Right hindlimb (tissue), 1 donor: ENCODE data around the gene BCAN.
"Not testable (repeated sequence)": the region's sequence is repeated elsewhere in the genome, so short reads cannot be mapped to it uniquely, and the experiment has no call there.

ENCODE experiments used
- DNase-seq: peaks from one replicate; pipeline ENCODE4 v3.0.0-alpha.2; 2018

The BCAN gene

GRCh38 chr1:156619582-156619955 lies 22.3 kb upstream of the BCAN start:
- DNase-seq, result no peak

- no peak for DNase-seq
These were observed 19.2 kb upstream of the BCAN start for GRCh38 chr1:156622581-156623297.

- peak; percentile 49 for DNase-seq
These were observed 17.7 kb upstream of the BCAN start for GRCh38 chr1:156623946-156624813.

- no peak for DNase-seq
These were observed 17.0 kb upstream of the BCAN start for GRCh38 chr1:156624814-156625435.

- peak; percentile 62 for DNase-seq
These were observed 16.4 kb upstream of the BCAN start for GRCh38 chr1:156625436-156626078.

- DNase-seq, result no peak
These were observed 15.9 kb upstream of the BCAN start for GRCh38 chr1:156626079-156626438.

GRCh38 chr1:156627313-156627880 lies 14.5 kb upstream of the BCAN start:
- DNase-seq, result no peak

- DNase-seq, result no peak
These were observed 12.0 kb upstream of the BCAN start for GRCh38 chr1:156629823-156630449.

GRCh38 chr1:156631152-156631551 lies 10.8 kb upstream of the BCAN start:
- DNase-seq, result not testable (repeated sequence)

- DNase-seq, result no peak
These were observed 9.6 kb upstream of the BCAN start for GRCh38 chr1:156632355-156632754.

- no peak for DNase-seq
These were observed 3.5 kb upstream of the BCAN start for GRCh38 chr1:156638189-156638985.

GRCh38 chr1:156639601-156640101 lies 2.3 kb upstream of the BCAN start:
- DNase-seq, result no peak

- no peak for DNase-seq
These were observed 843 bp upstream of the BCAN start for GRCh38 chr1:156640842-156641706.

GRCh38 chr1:156642265-156643048 lies 540 bp downstream of the BCAN start:
- no peak for DNase-seq

GRCh38 chr1:156643049-156643777 lies 1.3 kb downstream of the BCAN start:
- DNase-seq, result no peak

GRCh38 chr1:156643778-156644092 lies 1.8 kb downstream of the BCAN start:
- DNase-seq, result no peak

- DNase-seq, result no peak
These were observed 2.2 kb downstream of the BCAN start for GRCh38 chr1:156644146-156644545.

GRCh38 chr1:156644640-156645039 lies 2.7 kb downstream of the BCAN start:
- no peak for DNase-seq

- no peak for DNase-seq
These were observed 3.1 kb downstream of the BCAN start for GRCh38 chr1:156645056-156645455.
